ENCODE data around the gene CTSC. TPM values are rescaled to one million over a fixed set of nuclear protein-coding genes. Genes with fewer than 3 reads are reported as not detected.

The CTSC gene
- total and polyA plus RNA-seq, 2 of the 13 experiments (the other 11 are each of a cell fraction or from before 2014, with no cell fraction given), result 144 to 210 TPM

- no TSS peak for BruUV-seq (replicated peaks)
- CTCF ChIA-PET (ENCODE audit: low intra/inter-chr PET ratio, low total read pairs), result no interaction called here
- ATAC-seq, result no peak
Measured at GRCh38 chr11:88384669-88385005, 47.1 kb upstream of the CTSC start.

More at GRCh38 chr11:88384669-88385005, 47.1 kb upstream of the CTSC start:
- Histone ChIP-seq H3K4me2 (ENCODE audit: low read depth, low read length) (no peak overlapping the region), H3K27me3 (ENCODE audit: control insufficient read depth in 1 of 2, insufficient read depth in 2 of 2, low read length in 2 of 2) (no peaks in the 10 kb centered on the region), H3K9me3 (ENCODE audit: low read length) (no peaks in the 10 kb centered on the region), H3K79me2 (ENCODE audit: insufficient read depth, low read length) (no peaks in the 10 kb centered on the region), H3K4me3 (replicated peaks in 1 of 3; ENCODE audit: insufficient read depth in 1 of 3, low read depth in 2 of 3, low read length in 3 of 3) (no peak overlapping the region), H3K36me3 (replicated peaks in 1 of 2; ENCODE audit: control insufficient read depth in 1 of 2, insufficient read depth in 2 of 2, low read length in 2 of 2) (no peaks in the 10 kb centered on the region), H3K27ac (ENCODE audit: extremely low read length, insufficient read depth, low read length) (no peak overlapping the region), H2AFZ (ENCODE audit: low read length) (no peak overlapping the region), H4K20me1 (ENCODE audit: insufficient read depth, low read length) (no peaks in the 10 kb centered on the region), H3K9ac (ENCODE audit: insufficient read depth, low read depth, low read length) (no peak overlapping the region), H3K4me1 (ENCODE audit: insufficient read depth, low read length) (no peaks in the 10 kb centered on the region)
- no peak for DNase-seq (ENCODE audit: low spot score)
- in situ Hi-C loops (cut with HindIII; ENCODE audit: extremely low pct_ligation_motif_present, low pct_unique_long_range_greater_than_20kb), result no loop called here
- POLR2A ChIA-PET, result no interaction called here
- intact Hi-C loops (cut with micrococcal nuclease; ENCODE audit: unreplicated experiment), result no loop called here
- FAIRE-seq, result no peak
- TF ChIP-seq ZBTB2 (CRISPR knock-in tag; IDR thresholded peaks at IDR 0.05; ENCODE audit: low read depth), result no peak
- TF ChIP-seq SMC3 (IDR thresholded peaks at IDR 0.05; ENCODE audit: low read length), result no peak
- TF ChIP-seq ELK4 (CRISPR knock-in tag; IDR thresholded peaks at IDR 0.05; ENCODE audit: borderline replicate concordance), result no peak
- TF ChIP-seq MYC (CRISPR knock-in tag; IDR thresholded peaks at IDR 0.05; ENCODE audit: borderline replicate concordance), result no peak
- TF ChIP-seq ZNF337 (CRISPR knock-in tag; IDR thresholded peaks at IDR 0.05; ENCODE audit: borderline replicate concordance, low read depth), result no peak
- no peak for TF ChIP-seq NFE2L2 (IDR thresholded peaks at IDR 0.05; ENCODE audit: low read length)
- TF ChIP-seq ARID2 (CRISPR knock-in tag; IDR thresholded peaks at IDR 0.05; ENCODE audit: borderline replicate concordance), result no peak
- no peak for TF ChIP-seq RBM39 (IDR thresholded peaks at IDR 0.05; ENCODE audit: low read depth, low read length, poor library complexity, severe bottlenecking)
- no peak for TF ChIP-seq ZNF230 (CRISPR knock-in tag; IDR thresholded peaks at IDR 0.05)
- TF ChIP-seq KDM1A (CRISPR knock-in tag; IDR thresholded peaks at IDR 0.05), result no peak
- TF ChIP-seq GFI1 (CRISPR knock-in tag; IDR thresholded peaks at IDR 0.05; ENCODE audit: borderline replicate concordance), result no peak
- no peak for TF ChIP-seq ZNF407 (CRISPR knock-in tag; IDR thresholded peaks at IDR 0.05; ENCODE audit: not compliant biosample characterization)
- no peak for TF ChIP-seq RXRA (CRISPR knock-in tag; IDR thresholded peaks at IDR 0.05)
- no peak for TF ChIP-seq ZNF792 (CRISPR knock-in tag; IDR thresholded peaks at IDR 0.05)
- no peak for TF ChIP-seq ZNF234 (CRISPR knock-in tag; conservative IDR thresholded peaks at IDR 0.05)
- WGBS (ENCODE audit: low lambda C conversion rate), result 30% methylated on average over 3 of the region's 3 CpGs
